NB4 (cell line): ENCODE measurements around the gene MBNL1.

Source experiments
- MYC ChIP-seq: IDR thresholded peaks from 2 replicates; pipeline ENCODE4 v1.6.1; 2011; ENCODE audit warnings: low read depth, low read length
- POLR2A ChIP-seq: IDR thresholded peaks from 2 replicates; pipeline ENCODE4 v1.6.1; 2011; ENCODE audit warnings: mild to moderate bottlenecking; ENCODE audit not compliant: insufficient read length; ENCODE audit errors: extremely low read depth
- TF ChIP-seq, protein P1 (sequence below): IDR thresholded peaks from one replicate; pipeline ENCODE4 v1.5.1; 2012; ENCODE audit warnings: low read depth, low read length
- TF ChIP-seq, protein P2 (sequence below): IDR thresholded peaks from 2 replicates; pipeline ENCODE4 v1.6.1; 2011; ENCODE audit warnings: low read depth, low read length

DNA sequence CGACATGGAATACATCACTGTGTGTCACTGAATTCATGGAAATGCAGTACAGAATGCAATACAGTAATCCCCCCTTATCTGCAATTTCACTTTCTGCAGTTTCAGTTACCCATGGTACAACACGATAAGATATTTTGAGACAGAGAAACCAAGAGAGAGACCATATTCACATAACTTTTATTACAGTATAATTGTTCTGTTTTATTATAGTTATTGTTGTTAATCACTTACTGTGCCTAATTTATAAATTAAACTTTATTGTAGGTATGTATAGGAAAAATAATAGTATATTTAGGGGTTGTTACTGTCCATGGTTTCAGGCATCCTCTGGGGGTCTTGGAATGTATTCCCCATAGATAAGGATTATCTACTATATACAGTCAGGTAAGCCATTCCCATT, 61.8 kb downstream of the MBNL1 start:
- TF ChIP-seq POLR2A (no peak), MYC (no peak)
- TF ChIP-seq, protein P1, sequence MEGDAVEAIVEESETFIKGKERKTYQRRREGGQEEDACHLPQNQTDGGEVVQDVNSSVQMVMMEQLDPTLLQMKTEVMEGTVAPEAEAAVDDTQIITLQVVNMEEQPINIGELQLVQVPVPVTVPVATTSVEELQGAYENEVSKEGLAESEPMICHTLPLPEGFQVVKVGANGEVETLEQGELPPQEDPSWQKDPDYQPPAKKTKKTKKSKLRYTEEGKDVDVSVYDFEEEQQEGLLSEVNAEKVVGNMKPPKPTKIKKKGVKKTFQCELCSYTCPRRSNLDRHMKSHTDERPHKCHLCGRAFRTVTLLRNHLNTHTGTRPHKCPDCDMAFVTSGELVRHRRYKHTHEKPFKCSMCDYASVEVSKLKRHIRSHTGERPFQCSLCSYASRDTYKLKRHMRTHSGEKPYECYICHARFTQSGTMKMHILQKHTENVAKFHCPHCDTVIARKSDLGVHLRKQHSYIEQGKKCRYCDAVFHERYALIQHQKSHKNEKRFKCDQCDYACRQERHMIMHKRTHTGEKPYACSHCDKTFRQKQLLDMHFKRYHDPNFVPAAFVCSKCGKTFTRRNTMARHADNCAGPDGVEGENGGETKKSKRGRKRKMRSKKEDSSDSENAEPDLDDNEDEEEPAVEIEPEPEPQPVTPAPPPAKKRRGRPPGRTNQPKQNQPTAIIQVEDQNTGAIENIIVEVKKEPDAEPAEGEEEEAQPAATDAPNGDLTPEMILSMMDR = no peak
- TF ChIP-seq, protein P2, sequence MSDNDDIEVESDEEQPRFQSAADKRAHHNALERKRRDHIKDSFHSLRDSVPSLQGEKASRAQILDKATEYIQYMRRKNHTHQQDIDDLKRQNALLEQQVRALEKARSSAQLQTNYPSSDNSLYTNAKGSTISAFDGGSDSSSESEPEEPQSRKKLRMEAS = no peak
